Spleen (tissue), 7 donors: ENCODE data around the gene KRTAP16-1.

Experiments used
- CTCF ChIP-seq, 11 experiments: fragments of 200-600 bp in 7 of 11; fragments of 450-650 bp in 4 of 11; sonication (generic) in 4 of 11; IDR thresholded peaks in 8 of 11; conservative IDR thresholded peaks in 3 of 11; 1 replicate in 7 of 11; 2 replicates in 4 of 11; pipeline versions ENCODE4 v1.4.0 to v1.8.0; 2016 to 2021; ENCODE audit warnings: antibody characterized with exemption in 11 of 11, inconsistent platforms in 4 of 11, mild to moderate bottlenecking in 1 of 11
- POLR2A ChIP-seq, 3 donors: fragments of 450-650 bp; IDR thresholded peaks; one replicate each; pipeline ENCODE4 v1.5.1; 2017; ENCODE audit warnings: antibody characterized with exemption in 3 of 3, mild to moderate bottlenecking in 1 of 3
- donor health status: DM: no; HTN: no; CAD: no; lungs with moderate emphysema.
- donor health status: DM: no; HTN: no; CAD: no.
- donor health status: DM: no; HTN: no; CAD: no.

- no peak for TF ChIP-seq CTCF (IDR thresholded peaks at IDR 0.05 in 8 of 11, conservative IDR thresholded peaks at IDR 0.05 in 3 of 11)
- no peak for TF ChIP-seq POLR2A (IDR thresholded peaks at IDR 0.05)
Observed at GRCh38 chr17:41308918-41309359, at the start of gene KRTAP16-1.
